ENCODE measurements around the gene STX8. TPM values are rescaled to one million over a fixed set of nuclear protein-coding genes. Genes with fewer than 3 reads are reported as not detected.

Gene STX8
- total and polyA plus RNA-seq, 3 donors from 2014 or later, result 103 to 160 (median 125) TPM

- no peak overlapping the region for H3K4me3 ChIP-seq
- intact Hi-C loops (cut with DNase I; ENCODE audit: low total_unique reads), result no loop called here
- no peaks in the 10 kb centered on the region for H3K36me3 ChIP-seq (ENCODE audit: low read depth, missing control alignments)
- TF ChIP-seq CTCF (IDR thresholded peaks at IDR 0.05), result no peak
- H3K27ac ChIP-seq, result no peak overlapping the region
- no peaks in the 10 kb centered on the region for H3K27me3 ChIP-seq
- no peak for DNase-seq
- WGBS, 2 donors, result 74 to 83% methylated on average over 19 of the region's 19 CpGs
- no peaks in the 10 kb centered on the region for H3K4me1 ChIP-seq
- H3K9me3 ChIP-seq, result no peaks in the 10 kb centered on the region
Observed at GRCh38 chr17:9256751-9257629, 318.6 kb downstream of the STX8 start.

DNA sequence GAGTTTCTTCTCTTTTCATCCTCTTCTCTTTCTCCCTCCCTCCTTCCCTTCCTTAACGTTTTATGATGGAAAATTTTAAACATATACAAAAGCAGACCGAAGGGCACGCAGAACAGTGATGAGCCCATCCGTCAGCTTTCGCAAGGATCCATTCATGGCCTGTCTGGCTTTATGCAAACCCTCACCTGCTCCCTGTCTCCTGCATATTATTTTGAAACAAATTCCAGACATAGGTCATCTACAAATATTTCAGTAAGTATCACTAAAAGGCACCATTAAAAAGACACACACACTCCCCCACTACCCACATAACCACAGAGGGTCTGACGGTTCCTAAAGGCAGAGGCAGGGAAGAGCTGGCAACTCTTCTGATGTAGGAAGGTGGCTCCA is 319.3 kb downstream of the STX8 start:
- no peak overlapping the region for H3K4me3 ChIP-seq
- intact Hi-C loops (cut with DNase I; ENCODE audit: low total_unique reads), result no loop called here
- H3K27ac ChIP-seq, result no peak overlapping the region
- H3K9me3 ChIP-seq, result no peaks in the 10 kb centered on the region
- WGBS, 2 donors, result 86 to 96% methylated on average over 6 of the region's 6 CpGs
- H3K4me1 ChIP-seq, result no peaks in the 10 kb centered on the region
- no peaks in the 10 kb centered on the region for H3K36me3 ChIP-seq (ENCODE audit: low read depth, missing control alignments)
- no peak for TF ChIP-seq CTCF (IDR thresholded peaks at IDR 0.05)
- TF ChIP-seq POLR2A (IDR thresholded peaks at IDR 0.05), result no peak
- no peaks in the 10 kb centered on the region for H3K27me3 ChIP-seq
- DNase-seq, result no peak

DNA sequence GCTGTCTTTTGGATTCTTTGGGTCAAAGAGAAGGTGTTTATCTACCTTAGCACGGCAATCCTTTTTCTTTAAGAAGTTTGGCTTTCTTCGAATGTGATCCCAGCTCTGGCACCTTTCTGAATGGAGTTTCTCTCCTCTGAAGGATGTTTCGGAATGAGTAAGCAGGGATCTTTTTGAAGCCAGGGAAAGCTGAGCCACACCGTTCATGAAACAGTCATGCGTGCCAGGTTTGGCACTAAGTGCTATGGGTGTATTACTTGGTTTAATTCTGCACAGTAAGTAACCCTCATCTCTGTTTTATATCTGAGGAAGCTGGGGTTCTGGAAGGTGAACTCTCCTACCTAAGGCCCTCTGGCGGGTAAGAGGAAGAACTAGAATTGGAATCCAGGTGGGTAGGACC is 319.8 kb downstream of the STX8 start:
- no peaks in the 10 kb centered on the region for H3K27me3 ChIP-seq
- 80 to 85% methylated on average over 6 of the region's 6 CpGs for WGBS, 2 donors
- H3K36me3 ChIP-seq (ENCODE audit: low read depth, missing control alignments), result no peaks in the 10 kb centered on the region
- TF ChIP-seq CTCF (IDR thresholded peaks at IDR 0.05) (no peak), POLR2A (IDR thresholded peaks at IDR 0.05) (no peak)
- H3K9me3 ChIP-seq, result no peaks in the 10 kb centered on the region
- intact Hi-C loops (cut with DNase I; ENCODE audit: low total_unique reads), result no loop called here
- H3K4me3 ChIP-seq, result no peak overlapping the region
- H3K27ac ChIP-seq, result no peak overlapping the region
- H3K4me1 ChIP-seq, result no peaks in the 10 kb centered on the region
- no peak for DNase-seq

- Histone ChIP-seq H3K27ac (no peak overlapping the region), H3K9me3 (no peaks in the 10 kb centered on the region), H3K27me3 (no peaks in the 10 kb centered on the region), H3K36me3 (ENCODE audit: low read depth, missing control alignments) (no peaks in the 10 kb centered on the region), H3K4me1 (no peaks in the 10 kb centered on the region), H3K4me3 (no peak overlapping the region)
- WGBS, 2 donors, result 48 to 92% methylated on average over 2 of the region's 2 CpGs
- intact Hi-C loops (cut with DNase I; ENCODE audit: low total_unique reads), result no loop called here
- no peak for TF ChIP-seq CTCF (IDR thresholded peaks at IDR 0.05)
- TF ChIP-seq POLR2A (IDR thresholded peaks at IDR 0.05), result no peak
- no peak for DNase-seq
Observed at GRCh38 chr17:9254841-9255240, 320.8 kb downstream of the STX8 start.

DNA sequence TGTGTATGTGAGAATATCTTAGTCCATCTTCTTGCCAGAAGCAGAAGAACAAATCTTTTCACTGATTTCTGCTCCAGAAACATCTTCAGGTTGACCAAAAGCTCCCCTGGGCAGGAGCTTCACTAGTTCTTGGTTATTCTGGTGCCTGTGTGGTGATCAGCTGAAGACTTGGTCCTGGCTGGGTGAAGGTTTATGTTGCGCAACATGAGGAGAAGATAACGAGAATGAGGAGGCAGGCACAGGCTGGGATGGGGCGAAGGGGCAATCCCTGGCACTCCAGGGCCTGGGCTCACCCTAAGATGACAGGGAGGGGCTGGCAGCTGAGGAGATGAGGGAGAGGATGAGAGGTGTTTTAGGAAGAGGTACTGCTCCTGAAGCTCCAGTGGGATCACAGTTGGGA is 322.3 kb downstream of the STX8 start:
- no peak for DNase-seq
- no peaks in the 10 kb centered on the region for H3K4me1 ChIP-seq
- H3K27me3 ChIP-seq, result no peaks in the 10 kb centered on the region
- WGBS, 2 donors, result 92 to 93% methylated on average over 3 of the region's 3 CpGs
- TF ChIP-seq POLR2A (IDR thresholded peaks at IDR 0.05), result no peak
- TF ChIP-seq CTCF (IDR thresholded peaks at IDR 0.05), result no peak
- intact Hi-C loops (cut with DNase I; ENCODE audit: low total_unique reads), result no loop called here
- H3K9me3 ChIP-seq, result no peaks in the 10 kb centered on the region
- no peak overlapping the region for H3K4me3 ChIP-seq
- H3K27ac ChIP-seq, result no peak overlapping the region
- H3K36me3 ChIP-seq (ENCODE audit: low read depth, missing control alignments), result no peaks in the 10 kb centered on the region
